A673 (cell line): ENCODE measurements around the gene DPF1.

ENCODE experiments used
- EZH2 ChIP-seq: fragments of 200-600 bp; sonication (generic); IDR thresholded peaks from 2 replicates; pipeline ENCODE4 v1.6.1; 2017; ENCODE audit warnings: borderline replicate concordance, low read depth, mild to moderate bottlenecking, mixed read lengths, antibody characterized with exemption, low read length; ENCODE audit not compliant: poor library complexity, severe bottlenecking
- TF ChIP-seq, protein P1 (sequence below): fragments of 300-800, 200-600 bp; sonication (generic); conservative IDR thresholded peaks from 2 replicates; pipeline ENCODE4 v1.5.1; 2017; ENCODE audit warnings: low read depth, mild to moderate bottlenecking, antibody characterized with exemption, low read length, moderate library complexity, mixed read lengths

DNA sequence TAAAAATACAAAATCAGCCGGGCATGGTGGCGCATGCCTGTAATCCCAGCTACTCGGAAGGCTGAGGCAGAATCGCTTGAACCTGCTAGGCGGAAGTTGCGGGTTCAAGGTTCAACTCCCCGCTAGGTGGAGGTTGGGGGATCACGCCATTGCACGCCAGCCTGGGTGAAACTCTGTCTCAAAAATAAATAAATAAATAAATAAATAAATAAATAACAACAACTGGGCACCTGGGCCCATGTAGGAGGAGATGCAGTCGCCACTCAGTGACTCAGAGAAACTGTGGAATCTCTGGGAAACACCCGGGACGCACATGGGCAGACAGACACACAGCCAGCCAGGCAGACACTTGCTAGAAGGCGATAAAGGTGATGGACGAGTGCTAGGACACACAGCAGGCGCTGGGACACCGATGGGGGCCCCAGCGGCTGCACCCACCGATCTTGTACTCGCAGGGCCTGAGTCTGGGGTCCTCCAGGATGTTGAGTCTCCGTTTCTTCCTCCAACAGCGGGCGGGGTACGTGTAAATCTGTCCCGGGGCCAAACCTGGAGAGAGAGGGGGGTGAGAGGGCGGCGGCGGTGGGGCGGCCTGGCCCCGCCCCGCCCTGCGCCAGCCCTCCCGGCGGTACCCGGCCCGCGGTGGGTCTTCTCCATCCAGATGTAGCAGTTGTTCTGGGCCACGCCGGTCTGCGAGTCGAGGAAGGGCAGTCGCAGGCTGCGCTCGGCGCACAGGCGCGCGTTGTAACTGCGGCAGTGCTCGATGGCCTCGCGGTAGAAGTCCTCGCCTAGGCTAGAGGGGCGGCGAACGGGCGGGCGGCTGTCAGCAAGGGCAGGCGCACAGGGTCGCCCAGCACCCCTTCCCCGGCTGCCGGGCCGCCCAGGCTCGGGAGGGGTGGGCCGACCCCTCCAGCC is 1.8 kb downstream of the DPF1 start:
- TF ChIP-seq, protein P1, sequence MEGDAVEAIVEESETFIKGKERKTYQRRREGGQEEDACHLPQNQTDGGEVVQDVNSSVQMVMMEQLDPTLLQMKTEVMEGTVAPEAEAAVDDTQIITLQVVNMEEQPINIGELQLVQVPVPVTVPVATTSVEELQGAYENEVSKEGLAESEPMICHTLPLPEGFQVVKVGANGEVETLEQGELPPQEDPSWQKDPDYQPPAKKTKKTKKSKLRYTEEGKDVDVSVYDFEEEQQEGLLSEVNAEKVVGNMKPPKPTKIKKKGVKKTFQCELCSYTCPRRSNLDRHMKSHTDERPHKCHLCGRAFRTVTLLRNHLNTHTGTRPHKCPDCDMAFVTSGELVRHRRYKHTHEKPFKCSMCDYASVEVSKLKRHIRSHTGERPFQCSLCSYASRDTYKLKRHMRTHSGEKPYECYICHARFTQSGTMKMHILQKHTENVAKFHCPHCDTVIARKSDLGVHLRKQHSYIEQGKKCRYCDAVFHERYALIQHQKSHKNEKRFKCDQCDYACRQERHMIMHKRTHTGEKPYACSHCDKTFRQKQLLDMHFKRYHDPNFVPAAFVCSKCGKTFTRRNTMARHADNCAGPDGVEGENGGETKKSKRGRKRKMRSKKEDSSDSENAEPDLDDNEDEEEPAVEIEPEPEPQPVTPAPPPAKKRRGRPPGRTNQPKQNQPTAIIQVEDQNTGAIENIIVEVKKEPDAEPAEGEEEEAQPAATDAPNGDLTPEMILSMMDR, result no peak
- TF ChIP-seq EZH2, result no peak
